Erythroblast (primary cell): ENCODE data around the gene PRPF38A.

Experiments
- GATA1 ChIP-seq: IDR thresholded peaks from 2 replicates; pipeline ENCODE4 v1.6.1; 2011; ENCODE audit warnings: low read depth, mild to moderate bottlenecking, control low read depth, low read length, moderate library complexity
- POLR2A ChIP-seq: IDR thresholded peaks from 2 replicates; pipeline ENCODE4 v1.6.1; 2011; ENCODE audit warnings: mild to moderate bottlenecking, low read length

DNA sequence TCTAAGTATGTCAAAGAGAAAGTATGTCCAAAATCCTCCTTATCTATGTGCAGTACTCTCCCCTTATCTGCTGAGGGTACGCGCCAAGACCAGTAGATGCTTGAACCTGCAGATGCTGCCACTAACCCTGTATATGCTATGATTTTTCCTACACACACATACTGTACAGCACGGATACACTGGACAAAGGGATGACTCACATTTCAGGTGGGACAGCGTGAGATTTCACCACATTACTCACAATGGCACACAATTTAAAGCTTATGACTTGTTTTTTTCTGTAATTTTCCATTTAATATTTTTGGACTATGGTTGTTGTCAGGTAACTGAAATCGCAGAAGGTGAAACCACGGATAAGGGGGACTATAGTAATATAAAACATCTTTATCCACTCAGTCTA lies 4.3 kb upstream of the PRPF38A start:
- TF ChIP-seq POLR2A, result no peak
- TF ChIP-seq GATA1, result no peak
